HS-27A (cell line): Measurements from ENCODE around the gene TBC1D21.

Source experiments
- DNase-seq: peaks from one replicate; pipeline ENCODE4 v3.0.0-alpha.2; 2012; ENCODE audit warnings: low read depth, missing footprints

TBC1D21 gene, protein sequence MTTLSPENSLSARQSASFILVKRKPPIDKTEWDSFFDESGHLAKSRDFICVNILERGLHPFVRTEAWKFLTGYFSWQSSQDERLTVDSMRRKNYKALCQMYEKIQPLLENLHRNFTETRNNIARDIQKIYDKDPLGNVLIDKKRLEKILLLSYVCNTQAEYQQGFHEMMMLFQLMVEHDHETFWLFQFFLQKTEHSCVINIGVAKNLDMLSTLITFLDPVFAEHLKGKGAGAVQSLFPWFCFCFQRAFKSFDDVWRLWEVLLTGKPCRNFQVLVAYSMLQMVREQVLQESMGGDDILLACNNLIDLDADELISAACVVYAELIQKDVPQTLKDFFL

GRCh38 chr15:73873456-73873855 is at the start of gene TBC1D21:
Gene TBC1D21, plus strand, starts transcription at chr15:73873564. Its CDS starts 146 bp downstream, at chr15:73873710.
- DNase-seq, result no peak

DNA sequence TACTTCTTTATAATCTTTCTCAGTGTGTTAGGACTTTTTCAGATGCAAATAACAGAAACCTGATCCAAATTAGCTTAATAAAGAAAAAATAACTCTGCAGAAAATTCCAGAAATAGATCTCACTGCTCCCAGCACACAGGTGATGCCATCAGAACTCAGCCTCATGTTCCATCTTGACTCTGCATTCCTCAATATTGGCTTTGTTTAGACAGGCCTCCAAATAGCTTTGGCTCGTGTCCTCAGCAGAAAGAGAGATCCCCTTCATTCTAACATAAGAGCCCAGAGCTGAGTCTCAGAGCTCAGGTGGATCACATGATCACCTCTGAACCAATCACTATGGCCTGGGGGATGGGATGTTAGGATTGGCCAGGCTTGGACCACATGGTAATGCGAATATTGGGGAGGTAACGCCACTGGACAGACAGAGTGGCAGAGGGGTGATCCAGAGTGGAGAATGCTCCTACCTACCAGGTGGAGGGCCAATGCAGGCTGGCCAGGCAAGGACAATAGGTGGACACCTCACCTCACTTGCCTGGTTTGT is 46.6 kb upstream of the TBC1D21 start:
- DNase-seq, result no peak

GRCh38 chr15:73829523-73829922 is 43.8 kb upstream of the TBC1D21 start:
- no peak for DNase-seq

- DNase-seq, result no peak
Measured at GRCh38 chr15:73832657-73833056, 40.7 kb upstream of the TBC1D21 start.

DNA sequence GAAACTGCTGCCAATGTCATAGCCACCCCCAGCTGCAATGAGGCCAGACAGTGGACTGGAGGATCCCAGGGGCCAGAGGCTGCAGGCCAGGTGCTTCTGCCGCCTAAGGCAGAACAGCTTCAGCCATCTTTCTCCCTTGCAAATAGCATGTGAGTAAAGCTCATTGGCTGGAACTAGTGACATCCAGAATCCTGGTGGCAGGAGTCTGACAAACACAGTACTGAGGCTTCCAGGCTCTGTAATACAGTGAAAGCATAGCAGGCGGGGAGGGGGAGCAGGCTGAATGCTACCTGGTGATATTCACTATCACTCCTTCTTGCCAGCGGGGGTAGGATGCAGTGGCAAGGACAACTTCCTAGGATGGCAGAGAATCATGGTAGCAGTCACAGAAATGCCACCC is 36.5 kb upstream of the TBC1D21 start:
- no peak for DNase-seq

- no peak for DNase-seq
Measured at GRCh38 chr15:73838831-73839426, 34.4 kb upstream of the TBC1D21 start.

DNA sequence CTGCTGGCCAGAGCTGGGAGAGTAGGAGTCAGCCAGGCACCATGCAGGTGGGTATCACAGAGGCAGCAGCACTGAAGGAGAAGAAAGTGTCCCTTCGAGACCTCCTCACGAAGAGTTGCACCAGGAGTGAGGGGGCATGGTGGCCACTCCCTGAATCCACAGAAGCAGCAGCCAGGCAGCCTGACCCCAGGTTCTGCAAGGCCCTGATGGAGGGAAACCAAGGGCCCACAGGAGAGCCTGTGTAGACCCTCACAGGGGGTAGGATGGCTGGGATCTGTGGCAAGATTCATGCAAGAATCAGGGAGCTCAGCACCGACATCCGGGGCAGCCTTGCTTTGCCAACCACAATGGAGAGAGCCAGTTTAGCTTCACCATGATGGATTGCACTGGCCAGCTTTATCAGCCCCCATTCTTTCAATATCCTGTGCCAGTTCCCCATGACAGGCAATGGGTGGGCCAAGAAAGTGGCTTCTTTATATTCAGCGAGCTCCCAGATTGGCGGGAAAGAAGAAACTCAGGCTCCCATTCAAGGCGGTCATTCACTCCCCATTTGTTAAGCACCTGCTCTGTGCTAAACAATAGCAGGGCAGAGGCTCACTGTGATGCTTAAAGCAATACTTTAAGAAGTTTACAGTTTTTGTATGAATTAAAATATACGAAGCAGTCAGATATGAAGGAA is 33.5 kb upstream of the TBC1D21 start:
- DNase-seq, result no peak

GRCh38 chr15:73840771-73841170 is 32.6 kb upstream of the TBC1D21 start:
- no peak for DNase-seq

DNA sequence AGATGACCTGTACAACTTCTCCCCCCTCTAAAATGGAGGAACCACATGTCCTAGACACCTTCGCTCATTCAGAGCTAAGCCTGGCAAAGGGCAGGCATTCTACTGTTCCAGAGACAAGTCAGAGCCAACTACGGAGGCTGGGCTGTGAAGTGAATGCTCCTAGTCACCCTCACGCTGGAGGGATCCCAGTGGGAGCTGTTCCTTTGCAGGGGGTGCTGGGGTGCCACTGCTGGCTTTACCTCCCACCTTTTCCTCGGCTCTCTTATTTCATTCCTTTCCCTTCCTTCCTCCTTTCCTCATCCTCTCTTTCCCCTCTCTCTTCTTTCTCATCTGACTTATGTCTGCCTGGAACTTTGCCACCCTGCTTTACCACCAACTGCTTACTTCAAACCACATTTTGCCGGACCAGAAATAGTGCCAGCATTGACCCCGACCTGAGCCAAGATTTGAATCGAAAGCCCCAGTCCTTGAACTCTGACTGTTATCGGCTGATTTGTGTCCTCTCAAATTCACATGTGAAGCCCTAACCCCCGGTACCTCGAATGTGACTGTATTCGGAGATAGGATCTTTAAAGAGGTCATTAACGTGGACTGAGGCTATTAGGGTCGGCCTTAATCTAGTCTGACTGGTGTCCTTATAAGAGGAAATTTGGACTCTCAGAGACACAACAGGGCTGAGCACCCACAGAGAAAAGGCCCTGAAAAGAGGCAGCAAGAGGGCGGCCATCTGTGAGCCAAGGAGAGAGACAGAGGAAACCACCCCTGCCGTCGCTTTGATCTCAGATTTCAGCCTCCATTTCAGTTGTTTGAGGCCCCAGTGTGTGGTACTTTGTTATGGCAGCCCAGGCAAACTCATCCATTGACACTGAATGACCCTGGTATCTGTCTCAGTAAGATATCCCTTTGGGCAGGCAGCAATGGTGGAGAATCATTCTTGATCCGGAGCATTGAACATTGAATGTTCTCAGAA is 31.3 kb upstream of the TBC1D21 start:
- DNase-seq, result no peak

GRCh38 chr15:73843787-73844186 is 29.6 kb upstream of the TBC1D21 start:
- no peak for DNase-seq

DNA sequence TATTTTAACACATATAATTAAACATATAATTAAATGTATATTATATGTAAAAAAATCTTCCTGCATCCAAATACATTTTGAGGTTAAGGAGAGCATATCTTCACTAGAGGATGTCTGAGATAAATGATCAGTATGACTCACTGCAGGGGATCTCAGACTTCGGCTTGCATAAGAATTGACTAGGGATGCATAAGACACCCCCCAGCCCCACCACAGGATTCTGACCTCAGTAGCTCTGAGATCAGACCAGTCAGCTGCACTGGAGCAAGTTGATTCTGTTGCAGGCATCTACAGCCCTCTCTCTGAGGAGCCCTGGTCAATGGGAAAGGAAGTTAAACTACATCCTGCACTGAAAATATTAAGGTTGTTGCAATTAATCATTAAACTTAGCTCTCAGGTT is 29.0 kb upstream of the TBC1D21 start:
- DNase-seq, result no peak

DNA sequence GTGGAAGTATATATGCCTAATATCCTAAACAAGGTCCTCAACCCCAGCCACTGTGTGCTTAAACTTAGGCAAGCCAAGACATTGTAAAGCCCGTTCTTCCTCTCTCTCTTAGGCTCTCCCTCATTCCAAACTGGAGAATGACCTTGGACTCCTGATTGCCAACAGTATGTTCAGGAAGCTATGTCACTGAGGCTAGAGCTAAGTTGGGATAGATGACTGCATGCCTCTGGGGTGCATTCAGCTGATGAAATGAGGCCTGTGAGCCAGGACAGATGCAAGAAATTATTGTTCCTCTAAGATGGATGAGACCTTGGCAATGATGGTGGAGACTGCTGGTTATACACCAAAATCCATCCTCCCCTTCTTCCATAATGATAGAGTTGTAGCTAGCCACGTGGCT is 27.9 kb upstream of the TBC1D21 start:
- DNase-seq, result no peak

- DNase-seq, result no peak
Measured at GRCh38 chr15:73845907-73846306, 27.5 kb upstream of the TBC1D21 start.

GRCh38 chr15:73849641-73850040 is 23.7 kb upstream of the TBC1D21 start:
- DNase-seq, result no peak

GRCh38 chr15:73850228-73850627 is 23.1 kb upstream of the TBC1D21 start:
- DNase-seq, result no peak

- DNase-seq, result peak; percentile 22
Measured at GRCh38 chr15:73851689-73852088, 21.7 kb upstream of the TBC1D21 start.

- no peak for DNase-seq
Measured at GRCh38 chr15:73852507-73852906, 20.9 kb upstream of the TBC1D21 start.

- DNase-seq, result no peak
Measured at GRCh38 chr15:73854265-73854664, 19.1 kb upstream of the TBC1D21 start.

DNA sequence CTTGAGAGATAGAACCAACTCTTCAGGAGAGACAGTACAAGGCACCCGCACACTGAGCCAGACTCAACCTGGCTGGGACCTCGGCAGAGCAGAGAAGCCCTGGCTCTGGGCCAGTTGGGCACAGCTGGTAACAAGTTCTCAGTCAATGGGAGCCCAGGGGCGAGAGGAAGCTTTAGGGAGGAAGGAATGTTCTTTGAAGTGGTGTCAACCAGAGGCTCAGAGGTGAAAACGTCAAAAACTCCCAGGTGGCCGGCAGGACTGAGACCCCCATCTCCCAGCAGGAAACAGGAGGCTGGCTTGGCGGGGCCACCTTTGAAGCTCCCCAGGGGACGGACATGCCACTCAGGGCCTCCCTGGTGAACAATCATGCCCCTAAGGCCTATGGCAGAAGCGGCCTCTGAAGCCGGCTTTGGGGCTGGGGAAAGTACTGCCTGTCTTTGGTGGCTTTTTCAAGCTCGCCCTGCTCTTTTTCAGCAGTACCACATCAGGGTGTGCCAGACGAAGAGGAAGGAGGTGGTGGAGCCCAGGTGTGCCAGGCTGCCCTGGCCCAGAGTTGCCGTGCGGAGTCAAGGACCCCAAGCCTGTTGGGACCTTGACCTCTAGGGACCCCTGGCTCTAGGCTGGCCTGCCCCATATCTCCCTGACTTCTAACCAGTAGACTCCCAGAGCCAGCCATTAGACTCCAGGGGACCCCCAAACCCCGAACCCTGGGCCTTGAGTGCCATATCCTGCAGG is 16.7 kb upstream of the TBC1D21 start:
- DNase-seq, result no peak

- DNase-seq, result no peak
Measured at GRCh38 chr15:73857193-73857920, 16.0 kb upstream of the TBC1D21 start.
